Breast epithelium (tissue), 4 donors: ENCODE measurements around the gene TMEM260. TPM values are rescaled to one million over a fixed set of nuclear protein-coding genes. Genes with fewer than 3 reads are reported as not detected.
"Not testable (repeated sequence)": the region's sequence is repeated elsewhere in the genome, so short reads cannot be mapped to it uniquely, and the experiment has no call there.

Experiments used
- DNase-seq, 2 donors: peaks; one replicate each; pipeline ENCODE4 v3.0.0-alpha.2; 2019; ENCODE audit warnings: low spot score in 2 of 2
- H3K27ac ChIP-seq, 2 donors: fragments of 200-600 bp; sonication (generic) in 1 of 2; one replicate each; pipeline ENCODE4 v1.5.1; 2016 to 2019; ENCODE audit warnings: mild to moderate bottlenecking in 1 of 2
- H3K27me3 ChIP-seq, 2 donors: fragments of 200-600 bp; sonication (generic) in 1 of 2; one replicate each; pipeline versions ENCODE4 v1.5.1 to v1.6.0; 2017 to 2019; ENCODE audit warnings: control low read depth in 1 of 2, mild to moderate bottlenecking in 1 of 2
- H3K36me3 ChIP-seq: fragments of 200-600 bp; one replicate; pipeline ENCODE4 v1.5.1; 2019
- H3K4me1 ChIP-seq, 2 donors: fragments of 200-600 bp; sonication (generic); one replicate each; pipeline ENCODE4 v1.5.1; 2016 to 2019; ENCODE audit warnings: control low read depth in 1 of 2
- H3K4me3 ChIP-seq, 3 donors: fragments of 200-600 bp; sonication (generic); 1 replicate in 2 of 3; 2 replicates in 1 of 3; pipeline ENCODE4 v1.5.1; 2016 to 2019; ENCODE audit warnings: mild to moderate bottlenecking in 3 of 3, moderate library complexity in 2 of 3
- H3K9me3 ChIP-seq, 2 donors: fragments of 200-600 bp; sonication (generic) in 1 of 2; one replicate each; pipeline ENCODE4 v1.5.1; 2016 to 2019; ENCODE audit warnings: control low read depth in 1 of 2
- POLR2A ChIP-seq: fragments of 450-650 bp; IDR thresholded peaks from one replicate; pipeline ENCODE4 v1.6.1; 2016; ENCODE audit warnings: antibody characterized with exemption, mild to moderate bottlenecking, moderate library complexity
- POLR2AphosphoS5 ChIP-seq, 3 donors: sonication (generic); formaldehyde crosslinking; IDR thresholded peaks; one replicate each; pipeline ENCODE4 v1.6.1; 2017; ENCODE audit warnings: antibody characterized with exemption in 3 of 3
- intact Hi-C: fragments of 100-400 bp; cut with DNase I; formaldehyde crosslinking; loops from one replicate; pipeline ENCODE4 v1.15.1; 2023; ENCODE audit warnings: low total_unique reads
- total RNA-seq, 3 donors: library from RNA; depleted of rRNA; stranded (reverse); fragments of >200 nt; gene quantifications; one replicate each; pipeline ENCODE4 v1.1.0, GENCODE V29; 2016
- TF ChIP-seq, protein P1 (sequence below), 3 donors: fragments of 450-650 bp; IDR thresholded peaks; one replicate each; pipeline ENCODE4 v1.5.1; 2016 to 2017; ENCODE audit warnings: antibody characterized with exemption in 3 of 3, mild to moderate bottlenecking in 3 of 3, moderate library complexity in 3 of 3

TMEM260 gene
- total RNA-seq, 3 donors from 2014 or later: 21.3 to 41.9 (median 26.9) TPM

DNA sequence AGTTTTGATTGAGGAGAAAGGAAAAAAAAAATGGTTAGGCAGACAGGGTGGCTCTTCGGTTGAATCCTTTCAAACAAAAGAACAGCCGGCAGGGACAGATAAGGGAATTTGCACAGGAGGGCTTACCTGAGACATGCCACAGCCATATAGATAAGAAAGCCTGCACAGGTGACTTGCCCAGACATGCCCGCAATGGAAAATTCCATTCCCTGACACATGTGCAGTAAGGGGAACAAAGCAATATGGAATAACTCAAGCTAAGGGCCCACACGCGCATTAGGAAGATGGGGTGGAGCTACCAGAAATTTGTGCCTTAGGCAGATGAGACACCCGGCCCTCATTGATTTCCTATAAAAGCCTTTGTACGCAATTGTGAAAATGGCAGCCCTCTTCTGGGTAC is 86.7 kb downstream of the TMEM260 start:
- no peak for DNase-seq

DNA sequence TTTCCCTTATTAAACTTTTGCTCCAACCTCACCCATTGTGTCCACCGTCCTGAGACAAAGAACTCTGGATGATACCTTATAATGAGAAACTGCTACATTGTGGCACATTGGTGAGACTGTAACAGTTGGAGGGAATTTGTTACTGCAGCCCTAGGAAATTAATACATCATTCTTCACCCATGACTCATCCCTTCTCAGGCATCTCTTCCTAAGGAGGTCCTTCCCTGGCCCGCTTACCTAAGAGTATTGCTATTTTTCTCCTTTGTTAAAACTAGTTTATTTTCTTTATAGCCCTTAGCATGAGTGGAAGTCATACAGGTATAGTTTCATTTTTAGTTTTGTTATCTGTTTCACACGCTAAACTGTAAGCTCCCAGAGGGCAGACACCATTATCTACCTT is 87.1 kb downstream of the TMEM260 start:
- no peaks in the 10 kb centered on the region for H3K27me3 ChIP-seq
- TF ChIP-seq, protein P1, sequence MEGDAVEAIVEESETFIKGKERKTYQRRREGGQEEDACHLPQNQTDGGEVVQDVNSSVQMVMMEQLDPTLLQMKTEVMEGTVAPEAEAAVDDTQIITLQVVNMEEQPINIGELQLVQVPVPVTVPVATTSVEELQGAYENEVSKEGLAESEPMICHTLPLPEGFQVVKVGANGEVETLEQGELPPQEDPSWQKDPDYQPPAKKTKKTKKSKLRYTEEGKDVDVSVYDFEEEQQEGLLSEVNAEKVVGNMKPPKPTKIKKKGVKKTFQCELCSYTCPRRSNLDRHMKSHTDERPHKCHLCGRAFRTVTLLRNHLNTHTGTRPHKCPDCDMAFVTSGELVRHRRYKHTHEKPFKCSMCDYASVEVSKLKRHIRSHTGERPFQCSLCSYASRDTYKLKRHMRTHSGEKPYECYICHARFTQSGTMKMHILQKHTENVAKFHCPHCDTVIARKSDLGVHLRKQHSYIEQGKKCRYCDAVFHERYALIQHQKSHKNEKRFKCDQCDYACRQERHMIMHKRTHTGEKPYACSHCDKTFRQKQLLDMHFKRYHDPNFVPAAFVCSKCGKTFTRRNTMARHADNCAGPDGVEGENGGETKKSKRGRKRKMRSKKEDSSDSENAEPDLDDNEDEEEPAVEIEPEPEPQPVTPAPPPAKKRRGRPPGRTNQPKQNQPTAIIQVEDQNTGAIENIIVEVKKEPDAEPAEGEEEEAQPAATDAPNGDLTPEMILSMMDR (IDR thresholded peaks at IDR 0.05): no peak
- TF ChIP-seq POLR2AphosphoS5 (IDR thresholded peaks at IDR 0.05): no peak
- no peak for TF ChIP-seq POLR2A
- no peaks in the 10 kb centered on the region for H3K36me3 ChIP-seq
- no peak overlapping the region for H3K4me3 ChIP-seq
- DNase-seq: no peak
- H3K27ac ChIP-seq: no peak overlapping the region
- H3K4me1 ChIP-seq: no peaks in the 10 kb centered on the region
- H3K9me3 ChIP-seq: peaks cover 3 to 9% of the 10 kb centered on the region in 2 donors
- intact Hi-C loops: no loop called here

More for the DNA sequence above, 86.7 kb downstream of the TMEM260 start:
- no peaks in the 10 kb centered on the region for H3K4me1 ChIP-seq
- H3K36me3 ChIP-seq: no peaks in the 10 kb centered on the region
- intact Hi-C loops: no loop called here
- H3K27me3 ChIP-seq: no peaks in the 10 kb centered on the region
- peaks cover 3 to 9% of the 10 kb centered on the region in 2 donors for H3K9me3 ChIP-seq
- H3K4me3 ChIP-seq: no peak overlapping the region
- H3K27ac ChIP-seq: no peak overlapping the region
- no peak for TF ChIP-seq POLR2A
- no peak for TF ChIP-seq POLR2AphosphoS5 (IDR thresholded peaks at IDR 0.05)
- TF ChIP-seq, protein P1 (IDR thresholded peaks at IDR 0.05): no peak

DNA sequence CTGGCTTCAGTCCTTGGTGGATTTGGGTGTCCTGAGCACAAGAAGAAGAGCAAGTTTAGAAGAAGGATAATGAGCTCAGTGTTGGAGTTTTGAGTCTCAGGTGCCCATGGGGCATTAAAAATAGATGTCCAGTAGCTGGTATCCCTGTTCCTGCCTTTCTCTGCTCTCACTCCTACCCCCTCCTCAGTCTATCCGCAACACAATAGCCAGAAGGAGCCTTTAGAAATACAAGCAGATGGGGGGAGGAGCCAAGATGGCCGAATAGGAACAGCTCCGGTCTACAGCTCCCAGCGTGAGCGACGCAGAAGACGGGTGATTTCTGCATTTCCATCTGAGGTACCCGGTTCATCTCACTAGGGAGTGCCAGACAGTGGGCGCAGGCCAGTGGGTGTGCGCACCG is 87.7 kb downstream of the TMEM260 start:
- H3K27me3 ChIP-seq, DNase-seq, H3K27ac ChIP-seq, H3K36me3 ChIP-seq, H3K4me1 ChIP-seq, intact Hi-C loops, H3K9me3 ChIP-seq, H3K4me3 ChIP-seq: not testable (repeated sequence)

DNA sequence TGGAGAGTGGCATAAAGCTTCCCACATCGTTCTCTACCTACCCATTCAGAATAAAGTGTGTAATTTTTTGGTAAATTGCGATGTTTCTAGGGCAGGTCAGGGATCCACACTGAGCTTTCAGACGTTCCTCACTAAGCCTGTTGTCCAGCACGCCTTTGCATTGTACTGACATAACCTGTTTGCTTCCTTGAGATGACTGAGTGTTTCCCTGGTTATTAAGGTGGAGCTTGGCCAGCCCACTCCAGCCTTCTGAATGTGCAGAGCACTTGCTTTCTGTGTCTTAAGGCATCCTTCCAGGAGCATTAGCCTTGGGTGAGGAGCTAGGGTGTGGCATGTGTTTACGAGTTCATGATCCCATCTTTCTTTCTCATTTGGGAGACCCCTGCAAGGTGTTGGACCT is 96.4 kb downstream of the TMEM260 start:
- H3K9me3 ChIP-seq: peaks cover 0 to 10% of the 10 kb centered on the region in 2 donors
- DNase-seq: no peak
- H3K4me1 ChIP-seq: no peaks in the 10 kb centered on the region
- no peak overlapping the region for H3K27ac ChIP-seq
- intact Hi-C loops: no loop called here
- no peaks in the 10 kb centered on the region for H3K27me3 ChIP-seq
- TF ChIP-seq, protein P1 (IDR thresholded peaks at IDR 0.05): no peak
- no peak for TF ChIP-seq POLR2A
- TF ChIP-seq POLR2AphosphoS5 (IDR thresholded peaks at IDR 0.05): no peak
- H3K4me3 ChIP-seq: no peak overlapping the region
- H3K36me3 ChIP-seq: no peaks in the 10 kb centered on the region

DNA sequence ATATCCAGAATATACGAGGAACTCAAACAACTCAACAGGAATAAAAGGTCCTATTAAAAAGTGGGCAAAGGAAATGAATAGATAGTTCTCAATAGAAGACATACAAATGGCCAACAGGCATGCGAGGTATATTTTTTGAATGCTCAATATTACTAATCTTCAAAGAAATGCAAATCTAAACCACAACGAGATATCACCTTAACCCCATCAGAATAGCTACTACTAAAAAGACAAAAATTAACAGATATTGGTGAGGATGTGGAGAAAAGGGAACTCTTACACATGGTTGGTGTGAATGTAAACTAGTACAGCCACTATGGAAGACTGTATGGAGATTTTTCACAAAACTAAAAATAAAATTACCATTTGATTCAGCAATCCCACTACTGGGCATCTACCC is 99.2 kb downstream of the TMEM260 start:
- Histone ChIP-seq H3K27me3 (no peaks in the 10 kb centered on the region), H3K36me3 (no peaks in the 10 kb centered on the region), H3K4me1 (no peaks in the 10 kb centered on the region), H3K27ac (no peak overlapping the region), H3K9me3 (peaks cover 0 to 10% of the 10 kb centered on the region in 2 donors), H3K4me3 (no peak overlapping the region)
- intact Hi-C loops: no loop called here
- DNase-seq: no peak
- TF ChIP-seq POLR2A (no peak), POLR2AphosphoS5 (IDR thresholded peaks at IDR 0.05) (no peak)
- TF ChIP-seq, protein P1 (IDR thresholded peaks at IDR 0.05): no peak

DNA sequence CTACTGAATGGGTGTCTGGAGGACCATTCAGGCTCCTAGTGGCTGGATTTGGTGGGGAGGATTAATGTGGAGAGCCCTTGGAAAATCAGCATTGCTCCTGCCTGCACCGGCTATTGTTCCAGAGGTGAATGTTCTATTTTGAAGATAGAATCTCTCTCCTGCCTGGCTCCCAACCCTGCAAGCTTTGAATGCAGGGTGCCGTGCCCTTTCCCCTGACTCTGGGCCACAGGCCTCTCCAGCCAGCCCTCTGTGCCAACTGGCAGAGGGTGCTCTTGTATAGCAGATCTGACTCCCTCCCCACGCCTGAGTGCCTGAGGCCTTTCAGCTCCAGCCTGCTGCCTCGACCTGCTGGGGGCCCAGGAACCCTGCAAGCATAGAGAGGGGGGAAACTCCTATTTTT is 106.8 kb downstream of the TMEM260 start:
- DNase-seq: no peak
- intact Hi-C loops: no loop called here
- TF ChIP-seq, protein P1 (IDR thresholded peaks at IDR 0.05): no peak
- TF ChIP-seq POLR2A (no peak), POLR2AphosphoS5 (IDR thresholded peaks at IDR 0.05) (no peak)

More for the DNA sequence above, 106.8 kb downstream of the TMEM260 start:
- Histone ChIP-seq H3K9me3 (no peaks in the 10 kb centered on the region), H3K4me3 (no peak overlapping the region), H3K27ac (no peak overlapping the region), H3K4me1 (no peaks in the 10 kb centered on the region), H3K27me3 (no peaks in the 10 kb centered on the region), H3K36me3 (no peaks in the 10 kb centered on the region)
